NCI-H1105 (cell line): ENCODE measurements around the gene UBE2M.
"Not testable (repeated sequence)": the region's sequence is repeated elsewhere in the genome, so short reads cannot be mapped to it uniquely, and the experiment has no call there.

Experiments used
- DNase-seq: peaks from one replicate; lab custom pipeline; 2025; lab: John Stamatoyannopoulos, UW

UBE2M gene

GRCh38 chr19:58558066-58558622 lies at the start of gene UBE2M:
UBE2M (minus strand) TSS chr19:58558611; CDS start chr19:58558381, 230 bp downstream.
- no peak for DNase-seq

- DNase-seq, result not testable (repeated sequence)
These were observed 48.8 kb upstream of the UBE2M start for GRCh38 chr19:58607213-58607612.

- DNase-seq, result not testable (repeated sequence)
These were observed 48.0 kb upstream of the UBE2M start for GRCh38 chr19:58606251-58606896.

GRCh38 chr19:58586133-58586765 lies 27.8 kb upstream of the UBE2M start:
- DNase-seq, result no peak

GRCh38 chr19:58585442-58586132 lies 27.2 kb upstream of the UBE2M start:
- no peak for DNase-seq

GRCh38 chr19:58584498-58585441 lies 26.4 kb upstream of the UBE2M start:
- no peak for DNase-seq

DNA sequence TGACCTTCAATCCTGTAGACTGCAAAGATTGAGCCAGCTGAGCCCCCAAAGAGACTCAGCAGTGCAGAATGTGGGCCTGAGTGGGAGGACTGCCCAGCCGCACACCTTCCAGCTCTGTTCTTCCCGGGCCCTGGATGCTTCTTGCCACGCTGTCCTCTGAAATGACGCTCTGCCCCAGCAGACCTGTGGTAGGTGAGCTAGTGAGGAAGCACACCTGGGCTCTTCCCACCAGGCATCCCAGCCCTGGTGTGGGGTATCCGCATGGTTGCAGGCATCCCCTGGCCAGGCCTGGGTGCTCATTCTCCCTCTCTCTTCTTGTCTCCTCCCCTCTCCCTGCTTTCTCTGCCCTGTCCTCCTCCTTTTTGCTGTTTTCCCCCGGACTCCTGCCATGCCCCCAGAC lies 24.6 kb upstream of the UBE2M start:
- DNase-seq, result no peak

DNA sequence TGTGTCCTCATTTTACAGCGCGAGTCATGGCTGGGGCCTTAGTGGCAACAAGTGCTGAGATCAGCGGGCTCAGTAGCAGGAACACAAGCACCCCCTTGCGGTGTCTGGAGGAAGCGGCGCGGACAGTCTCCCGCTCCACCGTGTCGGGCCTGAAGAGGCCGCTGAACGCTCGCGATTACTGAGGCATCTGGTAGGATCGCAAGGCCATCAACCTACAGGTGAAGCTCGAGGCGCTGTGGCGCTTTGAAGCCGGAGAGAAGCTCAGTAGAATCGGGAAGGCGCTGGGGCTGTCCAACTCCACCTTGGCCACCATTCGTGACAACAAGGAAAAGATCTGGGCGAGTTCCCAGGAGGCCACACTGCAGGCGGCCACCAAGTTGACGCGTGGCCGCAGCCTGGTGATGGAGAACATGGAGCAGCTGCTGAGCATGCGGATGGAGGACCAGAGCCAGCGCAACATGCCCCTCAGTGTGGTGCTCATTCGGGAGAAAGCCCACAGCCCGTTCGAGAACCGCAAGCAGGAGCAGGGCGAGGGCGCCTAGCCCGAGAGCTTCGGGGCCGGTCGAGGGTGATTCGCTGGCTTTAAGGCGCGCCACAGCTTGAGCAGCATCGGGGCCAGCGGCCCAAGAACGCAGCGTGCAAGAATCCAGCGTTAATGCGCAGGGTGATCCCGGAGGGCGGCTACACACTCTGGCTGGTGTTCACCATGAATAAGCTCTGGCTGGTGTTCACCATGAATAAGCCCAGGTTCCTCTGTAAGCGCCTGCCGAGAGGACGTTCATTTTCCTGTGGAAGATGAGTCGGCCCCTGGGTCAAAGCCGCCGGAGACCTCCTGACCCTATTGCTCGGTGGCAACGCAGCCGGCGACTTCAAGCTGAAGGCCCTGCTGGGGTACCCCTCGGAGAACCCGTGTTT lies 23.1 kb upstream of the UBE2M start:
- DNase-seq, result no peak

GRCh38 chr19:58579473-58580142 lies 21.2 kb upstream of the UBE2M start:
- no peak for DNase-seq

- no peak for DNase-seq
These were observed 19.9 kb upstream of the UBE2M start for GRCh38 chr19:58578012-58578925.

- not testable (repeated sequence) for DNase-seq
These were observed 19.2 kb upstream of the UBE2M start for GRCh38 chr19:58577581-58577980.

- DNase-seq, result no peak
These were observed 17.0 kb upstream of the UBE2M start for GRCh38 chr19:58575183-58576041.

DNA sequence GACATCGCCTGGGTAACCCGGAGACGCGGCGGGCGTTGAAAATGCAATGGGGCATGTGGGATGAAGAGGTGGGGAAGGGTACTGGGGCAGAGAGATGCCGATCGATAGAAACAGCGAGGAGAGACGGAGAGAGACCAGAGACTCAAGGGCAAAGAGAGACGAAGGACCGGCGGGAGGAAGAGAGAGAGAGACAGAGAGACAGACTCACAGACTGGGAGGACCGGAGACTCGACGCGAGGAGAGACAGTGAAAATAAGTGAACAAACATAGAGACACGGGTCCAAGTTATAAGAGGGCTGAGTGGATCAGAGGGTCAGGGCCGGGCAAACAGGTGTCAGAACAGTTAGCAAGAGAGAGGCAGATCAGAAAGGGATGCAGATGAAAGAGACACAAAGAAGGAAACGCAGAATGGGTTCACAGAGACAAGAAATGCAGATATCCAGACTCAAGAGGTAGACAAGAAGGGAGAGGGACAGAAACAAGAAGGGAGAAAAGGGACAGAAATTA lies 15.3 kb upstream of the UBE2M start:
- no peak for DNase-seq

DNA sequence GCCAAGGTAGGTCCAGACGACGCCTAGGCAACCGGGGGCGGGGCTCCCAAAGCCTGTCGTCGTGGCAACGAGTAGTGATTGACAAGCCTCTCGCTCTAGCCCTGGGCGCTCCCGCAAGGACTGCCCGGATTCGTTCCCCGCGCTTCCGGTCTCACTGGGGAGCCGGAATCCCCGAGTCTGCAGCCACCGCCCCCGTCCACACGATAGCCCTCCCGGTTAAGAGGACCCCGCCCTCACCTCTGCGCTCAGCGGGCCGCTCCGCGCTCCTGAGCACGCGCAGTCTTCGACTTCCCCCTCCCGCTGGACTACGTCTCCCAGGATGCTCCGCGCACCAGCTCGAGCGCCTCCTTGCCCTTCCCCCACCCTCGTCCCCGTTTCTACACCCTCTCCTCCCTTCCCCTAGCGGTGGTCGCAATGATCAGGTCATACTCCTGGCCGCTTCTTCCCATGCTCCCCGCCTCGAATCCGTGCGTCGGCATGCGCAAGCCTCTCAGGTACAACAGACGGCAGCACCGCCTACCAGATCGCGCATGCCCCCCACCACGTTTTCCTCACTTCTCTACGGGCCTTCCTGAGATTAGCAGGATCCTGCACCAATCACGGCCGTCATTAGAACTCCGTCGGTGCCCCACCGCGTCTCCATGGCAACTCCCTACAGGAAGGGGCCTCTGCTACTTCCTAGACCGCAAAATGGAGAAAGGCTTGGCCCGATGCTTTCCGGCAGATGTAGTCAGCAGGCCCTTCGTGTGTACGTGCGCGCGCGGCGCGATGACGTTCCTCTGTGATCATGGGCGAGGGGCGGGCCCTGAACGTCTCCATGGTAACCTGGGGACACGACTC lies 14.6 kb upstream of the UBE2M start, which contains the start of gene MZF1:
TSS of gene MZF1 (minus strand) at position 518 of the 840 bp plus-strand sequence. CDS start 1,946 bp downstream, outside the sequence.
- DNase-seq, result no peak

DNA sequence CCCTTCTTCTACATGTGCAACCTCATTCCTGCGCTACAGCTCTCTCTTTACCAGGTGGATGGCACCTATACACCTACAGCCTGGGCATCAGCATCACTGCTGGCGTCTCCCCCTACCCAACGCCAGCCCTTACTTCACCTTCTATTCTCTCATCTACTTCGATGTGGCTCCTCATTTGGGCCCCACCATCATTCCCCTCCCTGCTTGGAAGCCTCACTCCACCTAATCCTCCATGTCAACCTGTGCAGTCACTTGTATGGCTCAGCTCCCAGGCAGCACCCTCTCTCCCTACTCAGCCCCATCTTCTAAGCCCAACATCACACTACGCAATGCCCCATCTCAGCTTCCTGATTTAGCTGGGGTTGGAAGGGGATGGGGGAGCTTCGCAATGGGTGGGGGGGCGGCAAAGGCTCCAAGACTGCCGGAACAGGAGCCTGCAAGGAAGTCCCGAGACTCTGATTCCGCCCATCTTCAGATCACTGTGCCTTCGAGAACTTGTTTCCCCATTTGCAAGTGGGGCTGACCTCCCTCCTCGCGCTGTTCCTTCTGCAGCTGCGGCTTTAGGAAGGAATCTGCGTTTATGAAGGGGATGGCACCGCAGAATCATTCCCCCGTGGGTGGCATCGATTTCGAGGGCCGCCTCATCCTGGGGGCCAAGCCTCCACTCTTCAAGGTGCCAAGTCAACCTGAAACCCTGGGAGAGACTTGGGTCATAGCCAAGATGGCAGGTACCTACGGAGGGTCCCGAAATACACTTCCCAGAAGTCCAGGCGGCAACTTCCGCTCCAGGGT lies 13.8 kb upstream of the UBE2M start:
- DNase-seq, result no peak

DNA sequence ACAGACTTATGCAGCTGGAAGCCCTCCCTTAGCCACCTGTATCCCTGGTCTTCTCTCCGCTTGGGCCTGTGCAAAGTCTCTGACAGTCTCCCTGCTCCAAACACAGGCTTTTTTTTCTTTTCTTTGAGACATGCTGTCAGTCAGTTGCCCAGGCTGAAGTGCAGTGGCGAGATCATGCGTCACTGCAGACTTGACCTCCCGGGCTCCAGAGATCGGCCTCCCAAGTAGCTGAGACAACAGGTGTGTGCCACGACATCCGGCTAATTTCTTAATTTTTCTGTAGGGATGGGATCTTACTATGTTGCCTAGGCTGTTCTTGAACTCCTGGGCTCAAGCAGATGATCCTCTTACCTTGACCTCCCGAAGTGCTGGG lies 13.2 kb upstream of the UBE2M start:
- no peak for DNase-seq
